Inferior parietal cortex (tissue), 1 donor: Measurements from ENCODE around the gene ZNF557.
"Not testable (repeated sequence)": the region's sequence is repeated elsewhere in the genome, so short reads cannot be mapped to it uniquely, and the experiment has no call there.

Experiments used
- DNase-seq: peaks from one replicate; pipeline ENCODE4 v3.0.0-alpha.2; 2016; ENCODE audit errors: extremely low spot score

Gene ZNF557

GRCh38 chr19:7069042-7069903 is at the start of gene ZNF557:
ZNF557 (plus strand) TSS chr19:7069703; CDS start chr19:7075075, 5,372 bp downstream.
- peak; percentile 93 for DNase-seq

GRCh38 chr19:7021331-7021730 is 48.2 kb upstream of the ZNF557 start, which contains the start of gene MBD3L2B:
MBD3L2B (minus strand) TSS chr19:7021431; CDS start chr19:7021397, 34 bp downstream.
- DNase-seq = not testable (repeated sequence)

GRCh38 chr19:7028790-7029189 is 40.7 kb upstream of the ZNF557 start:
- not testable (repeated sequence) for DNase-seq

- not testable (repeated sequence) for DNase-seq
Measured at GRCh38 chr19:7030278-7030677, 39.2 kb upstream of the ZNF557 start, which contains the start of gene MBD3L5. MBD3L5 (plus strand) TSS chr19:7030578; CDS start chr19:7030612, 34 bp downstream.

GRCh38 chr19:7040079-7040478 is 29.4 kb upstream of the ZNF557 start, which contains the start of gene MBD3L4:
MBD3L4 (minus strand) TSS chr19:7040179; CDS start chr19:7040144, 35 bp downstream.
- not testable (repeated sequence) for DNase-seq

GRCh38 chr19:7041563-7041962 is 27.9 kb upstream of the ZNF557 start:
- DNase-seq = not testable (repeated sequence)

GRCh38 chr19:7049021-7049420 is 20.5 kb upstream of the ZNF557 start, which contains the start of gene MBD3L2:
MBD3L2 (plus strand) TSS chr19:7049321; CDS start chr19:7049374, 53 bp downstream.
- DNase-seq = not testable (repeated sequence)

GRCh38 chr19:7051421-7051820 is 18.1 kb upstream of the ZNF557 start:
- not testable (repeated sequence) for DNase-seq

- not testable (repeated sequence) for DNase-seq
Measured at GRCh38 chr19:7052896-7053295, 16.6 kb upstream of the ZNF557 start.

- DNase-seq = not testable (repeated sequence)
Measured at GRCh38 chr19:7054635-7055368, 14.7 kb upstream of the ZNF557 start.

GRCh38 chr19:7055679-7056078 is 13.8 kb upstream of the ZNF557 start:
- DNase-seq = not testable (repeated sequence)

- DNase-seq = not testable (repeated sequence)
Measured at GRCh38 chr19:7056371-7056770, 13.1 kb upstream of the ZNF557 start.

- DNase-seq = not testable (repeated sequence)
Measured at GRCh38 chr19:7058576-7058975, 10.9 kb upstream of the ZNF557 start, which contains the start of gene MBD3L3. MBD3L3 (minus strand) TSS chr19:7058676; CDS start chr19:7058605, 71 bp downstream.

- not testable (repeated sequence) for DNase-seq
Measured at GRCh38 chr19:7059977-7060376, 9.5 kb upstream of the ZNF557 start.

GRCh38 chr19:7063339-7063738 is 6.2 kb upstream of the ZNF557 start:
- no peak for DNase-seq

- DNase-seq = no peak
Measured at GRCh38 chr19:7063764-7064418, 5.6 kb upstream of the ZNF557 start.

- not testable (repeated sequence) for DNase-seq
Measured at GRCh38 chr19:7067122-7067521, 2.4 kb upstream of the ZNF557 start.

GRCh38 chr19:7067716-7068115 is 1.8 kb upstream of the ZNF557 start:
- no peak for DNase-seq

- DNase-seq = no peak
Measured at GRCh38 chr19:7068599-7068998, 904 bp upstream of the ZNF557 start.

GRCh38 chr19:7069904-7070226 is 362 bp downstream of the ZNF557 start:
- DNase-seq = no peak

GRCh38 chr19:7072541-7072940 is 3.0 kb downstream of the ZNF557 start:
- DNase-seq = no peak
